Measurements from ENCODE around the gene PPP2R2B.

PPP2R2B gene

GRCh38 chr5:146600376-146600775, 278.2 kb downstream of the PPP2R2B start:
- 73% methylated on average over 5 of the region's 5 CpGs for WGBS
- no peak overlapping the region for H3K4me3 ChIP-seq (ENCODE audit: insufficient read depth in 1 of 2, low read depth in 1 of 2, low read length in 2 of 2)
- no peaks in the 10 kb centered on the region for H3K79me1 ChIP-seq (replicated peaks; ENCODE audit: low read length, poor library complexity, severe bottlenecking)

DNA sequence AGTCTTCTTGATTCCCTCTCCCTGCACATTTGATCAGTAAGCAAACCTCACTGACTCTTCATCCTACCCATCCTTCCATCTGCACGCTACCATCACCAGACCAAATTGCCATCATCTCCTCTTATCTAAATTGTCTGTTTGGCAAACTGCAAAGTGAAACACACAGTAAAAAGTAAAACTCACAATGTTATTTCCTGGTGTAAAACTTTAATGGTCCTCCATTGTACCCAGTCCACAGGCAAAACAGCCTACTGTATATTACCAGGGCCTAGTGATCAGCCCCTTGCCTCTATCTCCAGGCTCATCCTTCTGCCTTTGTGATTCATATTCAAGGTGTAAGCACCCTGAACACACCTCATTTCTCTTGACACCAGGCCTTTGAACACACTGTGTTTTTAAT, 279.3 kb downstream of the PPP2R2B start:
- no peaks in the 10 kb centered on the region for H3K4me1 ChIP-seq (ENCODE audit: control insufficient read depth, insufficient read depth, low read depth, low read length)
- no peak overlapping the region for H2BK15ac ChIP-seq (ENCODE audit: low read depth, poor library complexity, severe bottlenecking)
- no peak for DNase-seq
- no peak overlapping the region for H2BK12ac ChIP-seq (ENCODE audit: low read length in 2 of 2)
- no peaks in the 10 kb centered on the region for H3K79me1 ChIP-seq (replicated peaks; ENCODE audit: low read length, poor library complexity, severe bottlenecking)
- no peaks in the 10 kb centered on the region for H3K9me3 ChIP-seq (ENCODE audit: control insufficient read depth, low read length)
- no peak overlapping the region for H3K9ac ChIP-seq (ENCODE audit: low read length)
- no peak overlapping the region for H2BK120ac ChIP-seq (ENCODE audit: low read depth, low read length)
- no peak overlapping the region for H4K91ac ChIP-seq (ENCODE audit: low read length)
- no peak overlapping the region for H3K4me2 ChIP-seq (ENCODE audit: low read length, poor library complexity, severe bottlenecking)
- no peak overlapping the region for H3K14ac ChIP-seq (ENCODE audit: low read length in 2 of 2)
- H3K27ac ChIP-seq (ENCODE audit: low read length, poor library complexity, severe bottlenecking) = no peak overlapping the region
- H3K23ac ChIP-seq (ENCODE audit: low read length in 2 of 2) = no peak overlapping the region
- H3K27me3 ChIP-seq (ENCODE audit: control insufficient read depth in 1 of 2, insufficient read depth in 1 of 2, low read length in 2 of 2) = peaks cover 0 to 9% of the 10 kb centered on the region in 2 experiments
- no peak overlapping the region for H4K8ac ChIP-seq (ENCODE audit: low read length)
- H3K36me3 ChIP-seq (ENCODE audit: control insufficient read depth in 1 of 2, insufficient read depth in 2 of 2, low read depth in 1 of 2, low read length in 2 of 2) = no peaks in the 10 kb centered on the region
- no peak overlapping the region for H3K4ac ChIP-seq (ENCODE audit: low read depth in 1 of 2, low read length in 2 of 2)
- H2AFZ ChIP-seq (ENCODE audit: low read depth, low read length) = no peak overlapping the region
- no peak overlapping the region for H3K18ac ChIP-seq (ENCODE audit: low read depth in 1 of 2, low read length in 2 of 2)
- no peak overlapping the region for H2AK5ac ChIP-seq (ENCODE audit: low read length, severe bottlenecking)
- H3K4me3 ChIP-seq (ENCODE audit: insufficient read depth in 1 of 2, low read depth in 1 of 2, low read length in 2 of 2) = no peak overlapping the region
- no peak overlapping the region for H2BK5ac ChIP-seq (ENCODE audit: low read depth, low read length, poor library complexity, severe bottlenecking)
- WGBS = 84% methylated on average over 1 of the region's 1 CpG

More at GRCh38 chr5:146600376-146600775, 278.2 kb downstream of the PPP2R2B start:
- DNase-seq = no peak
- Histone ChIP-seq H3K27me3 (ENCODE audit: control insufficient read depth in 1 of 2, insufficient read depth in 1 of 2, low read length in 2 of 2) (peaks cover 0 to 9% of the 10 kb centered on the region in 2 experiments), H3K18ac (ENCODE audit: low read depth in 1 of 2, low read length in 2 of 2) (no peak overlapping the region), H3K9ac (ENCODE audit: low read length) (no peak overlapping the region), H3K4me2 (ENCODE audit: low read length, poor library complexity, severe bottlenecking) (no peak overlapping the region), H3K36me3 (ENCODE audit: control insufficient read depth in 1 of 2, insufficient read depth in 2 of 2, low read depth in 1 of 2, low read length in 2 of 2) (no peaks in the 10 kb centered on the region), H2BK120ac (ENCODE audit: low read depth, low read length) (no peak overlapping the region), H3K27ac (ENCODE audit: low read length, poor library complexity, severe bottlenecking) (no peak overlapping the region), H3K4me1 (ENCODE audit: control insufficient read depth, insufficient read depth, low read depth, low read length) (no peaks in the 10 kb centered on the region), H2AFZ (ENCODE audit: low read depth, low read length) (no peak overlapping the region), H3K23ac (ENCODE audit: low read length in 2 of 2) (no peak overlapping the region), H3K4ac (ENCODE audit: low read depth in 1 of 2, low read length in 2 of 2) (no peak overlapping the region), H4K91ac (ENCODE audit: low read length) (no peak overlapping the region), H2BK12ac (ENCODE audit: low read length in 2 of 2) (no peak overlapping the region), H2AK5ac (ENCODE audit: low read length, severe bottlenecking) (no peak overlapping the region), H3K9me3 (ENCODE audit: control insufficient read depth, low read length) (no peaks in the 10 kb centered on the region), H4K8ac (ENCODE audit: low read length) (no peak overlapping the region), H3K14ac (ENCODE audit: low read length in 2 of 2) (no peak overlapping the region), H2BK15ac (ENCODE audit: low read depth, poor library complexity, severe bottlenecking) (no peak overlapping the region), H2BK5ac (ENCODE audit: low read depth, low read length, poor library complexity, severe bottlenecking) (no peak overlapping the region)

- Histone ChIP-seq H3K4me3 (ENCODE audit: insufficient read depth in 1 of 2, low read depth in 1 of 2, low read length in 2 of 2) (no peak overlapping the region), H3K9me3 (ENCODE audit: control insufficient read depth, low read length) (no peaks in the 10 kb centered on the region), H3K18ac (ENCODE audit: low read depth in 1 of 2, low read length in 2 of 2) (no peak overlapping the region), H3K27ac (ENCODE audit: low read length, poor library complexity, severe bottlenecking) (no peak overlapping the region), H3K4ac (ENCODE audit: low read depth in 1 of 2, low read length in 2 of 2) (no peak overlapping the region), H4K8ac (ENCODE audit: low read length) (no peak overlapping the region), H2BK12ac (ENCODE audit: low read length in 2 of 2) (no peak overlapping the region), H3K79me1 (replicated peaks; ENCODE audit: low read length, poor library complexity, severe bottlenecking) (no peaks in the 10 kb centered on the region), H3K14ac (ENCODE audit: low read length in 2 of 2) (no peak overlapping the region), H3K9ac (ENCODE audit: low read length) (no peak overlapping the region), H3K4me2 (ENCODE audit: low read length, poor library complexity, severe bottlenecking) (no peak overlapping the region), H2BK15ac (ENCODE audit: low read depth, poor library complexity, severe bottlenecking) (no peak overlapping the region), H3K36me3 (ENCODE audit: control insufficient read depth in 1 of 2, insufficient read depth in 2 of 2, low read depth in 1 of 2, low read length in 2 of 2) (no peaks in the 10 kb centered on the region), H3K27me3 (ENCODE audit: control insufficient read depth in 1 of 2, insufficient read depth in 1 of 2, low read length in 2 of 2) (peaks cover 0 to 9% of the 10 kb centered on the region in 2 experiments), H2BK5ac (ENCODE audit: low read depth, low read length, poor library complexity, severe bottlenecking) (no peak overlapping the region), H2BK120ac (ENCODE audit: low read depth, low read length) (no peak overlapping the region), H2AFZ (ENCODE audit: low read depth, low read length) (no peak overlapping the region), H2AK5ac (ENCODE audit: low read length, severe bottlenecking) (no peak overlapping the region), H4K91ac (ENCODE audit: low read length) (no peak overlapping the region), H3K23ac (ENCODE audit: low read length in 2 of 2) (no peak overlapping the region), H3K4me1 (ENCODE audit: control insufficient read depth, insufficient read depth, low read depth, low read length) (no peaks in the 10 kb centered on the region)
- no peak for DNase-seq
- 80% methylated on average over 2 of the region's 2 CpGs for WGBS
Measured at GRCh38 chr5:146595088-146595487, 283.5 kb downstream of the PPP2R2B start.

DNA sequence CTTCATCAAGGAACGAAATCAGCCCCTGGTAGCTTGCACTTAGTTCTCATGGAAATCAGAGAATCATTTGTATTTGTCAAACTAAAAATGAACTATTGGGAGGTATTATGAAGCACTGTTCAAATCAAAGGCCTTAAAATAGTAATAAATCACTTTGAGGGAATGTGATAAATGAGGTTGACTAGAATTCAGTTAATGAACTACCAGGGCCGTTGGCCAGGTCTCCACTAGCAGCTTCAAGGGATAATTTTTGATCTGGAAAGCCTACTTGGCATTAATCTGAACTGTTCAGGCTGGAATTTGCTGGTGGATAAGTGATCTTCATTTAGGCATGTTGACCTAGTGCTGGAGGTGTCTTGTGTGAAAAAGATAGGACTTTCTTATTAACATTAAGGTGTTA, 286.2 kb downstream of the PPP2R2B start:
- Histone ChIP-seq H3K79me1 (replicated peaks; ENCODE audit: low read length, poor library complexity, severe bottlenecking) (no peaks in the 10 kb centered on the region), H3K4ac (ENCODE audit: low read depth in 1 of 2, low read length in 2 of 2) (no peak overlapping the region), H4K91ac (ENCODE audit: low read length) (no peak overlapping the region), H2BK120ac (ENCODE audit: low read depth, low read length) (no peak overlapping the region), H3K18ac (ENCODE audit: low read depth in 1 of 2, low read length in 2 of 2) (no peak overlapping the region), H2AFZ (ENCODE audit: low read depth, low read length) (no peak overlapping the region), H3K4me3 (ENCODE audit: insufficient read depth in 1 of 2, low read depth in 1 of 2, low read length in 2 of 2) (no peak overlapping the region), H2BK15ac (ENCODE audit: low read depth, poor library complexity, severe bottlenecking) (no peak overlapping the region), H3K4me2 (ENCODE audit: low read length, poor library complexity, severe bottlenecking) (no peak overlapping the region), H2AK5ac (ENCODE audit: low read length, severe bottlenecking) (no peak overlapping the region), H3K9me3 (ENCODE audit: control insufficient read depth, low read length) (no peaks in the 10 kb centered on the region), H2BK12ac (ENCODE audit: low read length in 2 of 2) (no peak overlapping the region), H3K9ac (ENCODE audit: low read length) (no peak overlapping the region), H3K27me3 (ENCODE audit: control insufficient read depth in 1 of 2, insufficient read depth in 1 of 2, low read length in 2 of 2) (peaks cover 0 to 8% of the 10 kb centered on the region in 2 experiments), H3K36me3 (ENCODE audit: control insufficient read depth in 1 of 2, insufficient read depth in 2 of 2, low read depth in 1 of 2, low read length in 2 of 2) (no peaks in the 10 kb centered on the region), H4K8ac (ENCODE audit: low read length) (no peak overlapping the region), H3K4me1 (ENCODE audit: control insufficient read depth, insufficient read depth, low read depth, low read length) (no peaks in the 10 kb centered on the region), H3K27ac (ENCODE audit: low read length, poor library complexity, severe bottlenecking) (no peak overlapping the region), H2BK5ac (ENCODE audit: low read depth, low read length, poor library complexity, severe bottlenecking) (no peak overlapping the region), H3K14ac (ENCODE audit: low read length in 2 of 2) (no peak overlapping the region), H3K23ac (ENCODE audit: low read length in 2 of 2) (no peak overlapping the region)
- WGBS = 44% methylated on average over 1 of the region's 2 CpGs
- no peak for DNase-seq

All from mesenchymal stem cell (in vitro differentiated cells and primary cell).